CD4-positive, alpha-beta T cell treated with Interleukin-4 for 1 hour (primary cell): ENCODE data around the gene ATP8A1.
A peak's percentile ranks its signal among the peaks of the same experiment; 100 is the strongest.
"Not testable (repeated sequence)": the region's sequence is repeated elsewhere in the genome, so short reads cannot be mapped to it uniquely, and the experiment has no call there.

Experiments used
- DNase-seq, 2 donors: peaks; one replicate each; pipeline ENCODE4 v3.0.0-alpha.2; 2020 to 2022

The ATP8A1 gene

DNA sequence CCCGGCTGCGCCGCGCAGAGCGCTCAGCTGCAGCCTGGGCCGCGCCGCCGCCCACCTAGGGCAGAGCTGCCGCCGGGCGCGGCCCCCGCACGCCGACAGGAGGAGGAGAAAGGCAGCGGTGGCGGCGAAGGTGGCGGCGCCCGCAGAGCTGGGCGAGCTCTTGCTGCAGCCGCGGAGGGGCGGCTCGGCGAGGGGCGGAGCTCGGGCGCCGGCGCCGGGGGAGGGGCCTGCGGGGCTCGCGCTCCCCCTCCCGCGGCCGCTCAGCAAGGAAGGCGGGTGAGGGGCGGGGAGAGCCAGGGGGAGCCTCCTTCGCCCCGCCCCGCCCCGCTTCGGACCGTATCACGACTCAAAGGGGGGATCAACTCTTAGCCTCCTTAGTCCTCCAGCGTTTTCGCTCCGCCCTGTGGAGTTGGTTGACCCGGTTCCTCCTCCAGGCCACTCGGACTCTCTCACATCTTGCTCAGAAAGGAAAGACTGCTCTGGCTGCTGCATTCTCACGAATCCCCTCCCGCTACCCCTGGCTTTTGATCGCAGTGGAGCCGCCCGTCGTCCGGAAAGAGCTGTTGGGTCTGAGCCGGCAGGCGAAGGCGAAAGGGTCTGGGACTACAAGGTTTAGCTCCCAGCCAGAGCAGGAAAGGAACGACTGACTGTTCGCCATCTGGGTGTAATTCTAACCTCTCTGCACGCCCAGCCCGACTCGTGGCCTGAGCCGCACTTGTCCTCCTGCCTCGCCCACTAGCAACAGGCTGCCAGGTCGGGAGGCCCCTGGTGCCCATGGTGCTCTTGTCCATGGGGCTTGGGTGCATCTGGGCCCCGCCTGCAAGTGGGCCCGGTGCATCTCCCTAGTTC is at the start of gene ATP8A1:
TSS of gene ATP8A1 (minus strand) at position 162 of the 849 bp plus-strand sequence. CDS start 232 bp downstream, outside the sequence.
- DNase-seq, result peak; percentile 91 to 92

DNA sequence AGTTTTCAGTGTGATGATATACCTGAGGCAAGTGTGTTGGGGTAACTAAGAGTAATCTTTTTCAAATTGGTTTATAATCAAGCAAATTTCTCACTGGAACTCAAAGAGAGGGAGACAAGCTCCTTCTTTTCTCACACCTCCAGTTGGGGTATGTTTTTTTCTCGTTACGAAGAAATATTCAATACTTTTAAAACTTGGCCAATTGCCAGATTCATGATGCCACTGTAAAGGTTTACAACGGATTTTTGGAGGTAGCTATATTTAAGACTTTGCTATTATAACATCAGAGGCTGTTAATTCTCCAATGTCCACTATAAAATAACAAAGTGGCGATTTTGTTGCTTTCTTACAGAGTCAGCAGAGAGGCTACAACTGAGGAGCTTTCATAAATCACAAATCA is 49.2 kb upstream of the ATP8A1 start:
- DNase-seq, result no peak

- DNase-seq, result no peak
Observed at GRCh38 chr4:42703813-42704212, 46.9 kb upstream of the ATP8A1 start.

GRCh38 chr4:42702895-42703294 is 46.0 kb upstream of the ATP8A1 start:
- no peak for DNase-seq

GRCh38 chr4:42701780-42702179 is 44.9 kb upstream of the ATP8A1 start:
- peak in 1 of 2 donors; percentile 5 for DNase-seq

GRCh38 chr4:42690537-42690936 is 33.6 kb upstream of the ATP8A1 start:
- DNase-seq, result no peak

DNA sequence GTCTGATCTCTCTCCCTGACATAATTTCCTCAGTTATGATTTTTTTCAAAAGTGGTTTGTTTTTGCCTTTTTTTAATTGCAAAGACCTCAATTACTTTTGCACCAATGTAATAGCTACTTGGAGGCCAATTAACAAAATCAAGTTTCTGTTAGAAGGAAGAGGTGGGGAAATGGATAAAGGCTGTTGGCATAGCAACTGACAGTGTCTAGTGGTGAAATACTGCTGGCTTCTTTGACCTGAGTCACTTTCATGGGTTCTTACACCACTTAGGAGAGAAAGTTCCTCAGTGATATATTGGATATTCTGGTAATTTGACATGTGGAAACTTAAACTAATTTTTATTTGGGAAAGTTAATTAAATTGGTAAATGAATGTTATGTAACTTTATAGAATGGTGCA is 26.5 kb upstream of the ATP8A1 start:
- no peak for DNase-seq

- DNase-seq, result no peak
Observed at GRCh38 chr4:42678512-42678911, 21.6 kb upstream of the ATP8A1 start.

- no peak for DNase-seq
Observed at GRCh38 chr4:42676066-42676951, 19.4 kb upstream of the ATP8A1 start.

- no peak for DNase-seq
Observed at GRCh38 chr4:42673082-42673425, 16.1 kb upstream of the ATP8A1 start.

GRCh38 chr4:42672359-42673081 is 15.6 kb upstream of the ATP8A1 start:
- no peak for DNase-seq

GRCh38 chr4:42671431-42672194 is 14.7 kb upstream of the ATP8A1 start:
- DNase-seq, result peak; percentile 72 to 73

DNA sequence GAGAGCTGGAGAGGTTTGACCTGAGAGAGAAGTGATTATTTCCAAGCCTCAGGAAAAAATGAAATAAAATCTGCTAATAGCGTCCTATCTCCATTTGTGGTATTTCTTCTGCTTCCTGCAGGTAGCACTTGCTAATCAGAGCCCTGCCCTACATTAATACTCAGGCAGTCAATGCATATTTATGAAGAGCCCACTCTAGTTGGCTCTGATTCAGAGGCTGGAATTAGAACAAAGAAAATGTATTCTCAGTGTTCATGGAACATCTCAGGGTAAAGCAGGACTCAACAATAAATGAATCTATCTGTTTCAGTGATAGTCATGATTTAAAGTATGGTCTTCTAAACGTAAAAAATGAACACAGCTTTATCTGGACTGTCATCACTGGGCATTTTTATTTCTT is 1.4 kb upstream of the ATP8A1 start:
- no peak for DNase-seq

DNA sequence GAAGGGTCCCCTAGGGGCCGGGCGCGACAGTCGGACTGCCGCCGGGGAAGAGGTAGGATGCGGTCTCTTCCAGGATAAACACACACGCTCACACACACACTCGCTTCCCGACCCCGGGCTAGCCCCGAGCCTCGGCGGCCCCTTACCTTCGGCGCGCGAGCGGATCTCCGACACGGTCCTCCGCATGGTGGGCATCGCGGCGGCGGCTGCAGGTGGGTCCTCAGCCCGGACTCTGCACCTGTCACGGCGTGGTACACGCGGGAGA is 294 bp downstream of the ATP8A1 start:
- no peak for DNase-seq

- peak; percentile 43 to 51 for DNase-seq
Observed at GRCh38 chr4:42655921-42656678, 805 bp downstream of the ATP8A1 start.

- peak in 1 of 2 donors; percentile 15 for DNase-seq
Observed at GRCh38 chr4:42655269-42655637, 1.7 kb downstream of the ATP8A1 start.

DNA sequence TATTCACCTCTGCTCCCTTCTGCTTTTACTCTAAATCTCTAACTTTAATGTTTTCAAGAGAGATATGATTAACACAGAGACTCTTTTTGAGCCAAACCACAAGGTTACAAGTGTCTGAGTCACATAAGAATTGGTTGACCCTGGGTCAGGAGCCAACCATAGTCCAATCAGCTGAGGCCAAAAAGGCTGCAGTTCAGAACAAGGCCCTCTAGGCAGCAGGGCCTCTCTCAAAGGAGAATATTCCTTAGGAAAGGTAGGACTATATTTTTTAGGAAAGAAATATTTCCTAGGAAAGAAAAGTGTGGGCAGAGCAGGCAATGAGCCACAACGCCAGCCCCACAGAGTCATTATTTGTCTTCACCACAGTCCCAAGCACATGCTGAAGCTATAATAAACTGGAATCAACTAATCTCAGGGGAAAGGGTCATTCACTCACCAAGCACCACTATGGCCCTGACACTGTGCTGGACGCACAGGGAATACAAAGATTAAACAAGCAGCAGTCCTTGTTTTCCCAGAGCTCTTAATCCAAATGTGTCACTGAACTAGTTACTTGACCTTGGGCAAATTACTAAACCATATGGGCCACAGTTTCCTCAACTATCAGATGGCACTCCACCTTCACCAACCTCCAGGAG is 2.2 kb downstream of the ATP8A1 start:
- no peak for DNase-seq

DNA sequence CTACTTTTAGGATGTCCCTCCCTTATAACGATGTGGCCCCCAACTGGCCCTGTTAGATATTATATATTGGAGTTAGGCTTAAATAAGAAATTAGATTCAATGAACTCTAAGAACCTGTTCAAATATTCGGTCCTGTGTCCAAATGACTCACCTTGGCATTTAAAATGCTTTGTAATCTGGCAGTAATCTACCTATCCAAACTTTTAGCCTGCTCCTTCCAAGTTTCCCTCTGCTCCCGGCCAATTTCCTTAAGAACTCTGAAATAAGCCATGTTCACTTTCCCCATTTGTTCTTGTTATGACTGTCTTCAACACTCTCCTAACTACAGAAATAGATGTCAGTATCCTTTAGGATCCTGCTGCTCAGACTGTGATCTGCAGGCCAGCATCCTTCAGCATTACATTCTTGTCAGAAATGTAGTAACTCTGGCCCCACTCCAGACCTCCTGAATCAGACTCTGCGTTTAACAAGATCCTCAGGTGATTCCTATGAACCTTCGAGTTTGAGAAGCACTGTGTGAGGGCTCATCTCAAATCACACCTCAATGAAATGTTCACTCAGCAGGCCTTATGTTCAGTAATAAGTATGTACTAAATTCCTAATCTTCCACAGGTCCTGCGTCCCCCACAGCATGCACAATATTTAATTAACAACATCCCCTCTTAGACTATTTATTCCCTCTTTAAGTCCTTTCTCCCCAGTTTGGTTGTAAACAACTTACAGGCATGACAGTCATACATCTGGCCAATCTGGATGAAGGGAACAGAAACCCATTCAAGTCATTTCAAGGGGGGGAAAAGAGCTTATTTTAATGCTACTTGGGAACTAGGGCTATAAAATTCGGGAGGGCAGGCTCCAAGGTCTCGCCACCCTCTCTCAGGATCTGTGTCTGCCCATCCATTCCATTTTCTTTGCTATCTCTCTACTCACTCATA is 3.0 kb downstream of the ATP8A1 start:
- no peak for DNase-seq

GRCh38 chr4:42652529-42653231 is 4.2 kb downstream of the ATP8A1 start:
- DNase-seq, result not testable (repeated sequence)

GRCh38 chr4:42649870-42650269 is 7.0 kb downstream of the ATP8A1 start:
- no peak for DNase-seq
